Upper lobe of left lung (tissue), 4 donors: ENCODE measurements around the gene TSPEAR.

Source experiments
- EP300 ChIP-seq, 4 donors: sonication (generic); formaldehyde crosslinking; IDR thresholded peaks; one replicate each; pipeline ENCODE4 v1.5.1; 2017; ENCODE audit warnings: antibody characterized with exemption in 4 of 4, control low read depth in 2 of 4
- POLR2A ChIP-seq, 4 donors: fragments of 450-650 bp; IDR thresholded peaks; one replicate each; pipeline ENCODE4 v1.5.1; 2016 to 2017; ENCODE audit warnings: antibody characterized with exemption in 4 of 4, mild to moderate bottlenecking in 2 of 4
- POLR2AphosphoS5 ChIP-seq, 2 donors: sonication (generic); formaldehyde crosslinking; IDR thresholded peaks; one replicate each; pipeline ENCODE4 v1.5.1; 2017; ENCODE audit warnings: antibody characterized with exemption in 2 of 2
- TF ChIP-seq, protein P1 (sequence below), 6 experiments: fragments of 450-650 bp in 4 of 6; fragments of 200-600 bp in 2 of 6; sonication (generic) in 2 of 6; IDR thresholded peaks; one replicate each; pipeline ENCODE4 v1.5.1; 2016 to 2019; ENCODE audit warnings: antibody characterized with exemption in 6 of 6

DNA sequence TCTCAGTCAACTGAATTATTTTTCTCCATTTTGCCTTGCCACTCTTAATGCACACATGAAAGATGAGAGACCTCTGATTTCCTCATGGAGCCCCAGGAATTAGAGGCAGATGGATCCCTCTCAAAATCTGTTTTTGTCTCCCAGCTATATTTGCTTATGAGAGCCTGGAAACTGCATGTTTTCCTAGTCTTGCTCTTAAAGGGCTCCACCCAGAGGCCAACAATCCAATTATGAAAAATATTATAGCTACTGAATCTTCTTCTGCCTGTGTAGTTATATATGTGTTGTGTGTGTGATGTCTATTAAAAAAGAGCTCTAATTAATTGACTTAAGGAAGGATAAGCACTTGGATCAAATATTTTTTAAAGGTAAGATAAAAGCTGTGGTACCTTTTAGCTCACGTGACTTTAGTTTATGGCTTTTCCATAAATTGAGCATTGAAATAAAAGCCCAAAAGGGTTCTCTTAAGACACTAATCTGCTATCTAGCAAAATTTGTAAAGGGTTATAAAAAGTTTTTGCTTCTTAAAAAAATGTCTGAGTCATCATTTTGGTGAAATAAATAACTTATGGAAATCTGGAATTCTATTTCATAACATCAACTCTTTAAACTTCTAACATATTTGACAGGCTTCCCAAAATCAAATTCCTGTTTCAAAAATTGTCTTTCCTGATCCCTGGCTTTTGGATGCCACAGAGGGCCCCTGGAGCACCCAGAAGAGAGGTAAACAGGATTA, 31.2 kb upstream of the TSPEAR start:
- no peak for TF ChIP-seq POLR2A (IDR thresholded peaks at IDR 0.05)
- TF ChIP-seq, protein P1, sequence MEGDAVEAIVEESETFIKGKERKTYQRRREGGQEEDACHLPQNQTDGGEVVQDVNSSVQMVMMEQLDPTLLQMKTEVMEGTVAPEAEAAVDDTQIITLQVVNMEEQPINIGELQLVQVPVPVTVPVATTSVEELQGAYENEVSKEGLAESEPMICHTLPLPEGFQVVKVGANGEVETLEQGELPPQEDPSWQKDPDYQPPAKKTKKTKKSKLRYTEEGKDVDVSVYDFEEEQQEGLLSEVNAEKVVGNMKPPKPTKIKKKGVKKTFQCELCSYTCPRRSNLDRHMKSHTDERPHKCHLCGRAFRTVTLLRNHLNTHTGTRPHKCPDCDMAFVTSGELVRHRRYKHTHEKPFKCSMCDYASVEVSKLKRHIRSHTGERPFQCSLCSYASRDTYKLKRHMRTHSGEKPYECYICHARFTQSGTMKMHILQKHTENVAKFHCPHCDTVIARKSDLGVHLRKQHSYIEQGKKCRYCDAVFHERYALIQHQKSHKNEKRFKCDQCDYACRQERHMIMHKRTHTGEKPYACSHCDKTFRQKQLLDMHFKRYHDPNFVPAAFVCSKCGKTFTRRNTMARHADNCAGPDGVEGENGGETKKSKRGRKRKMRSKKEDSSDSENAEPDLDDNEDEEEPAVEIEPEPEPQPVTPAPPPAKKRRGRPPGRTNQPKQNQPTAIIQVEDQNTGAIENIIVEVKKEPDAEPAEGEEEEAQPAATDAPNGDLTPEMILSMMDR (IDR thresholded peaks at IDR 0.05), result no peak
- no peak for TF ChIP-seq POLR2AphosphoS5 (IDR thresholded peaks at IDR 0.05)
- no peak for TF ChIP-seq EP300 (IDR thresholded peaks at IDR 0.05)
